ENCODE data around the gene LONP1.

GRCh38 chr19:5698635-5699422 lies 21.1 kb downstream of the LONP1 start:
- TF ChIP-seq CTCF (IDR thresholded peaks at IDR 0.05) (no peak), POLR2AphosphoS5 (IDR thresholded peaks at IDR 0.05) (no peak)
